Gastroesophageal sphincter (tissue), 4 donors: ENCODE results near the gene PLEKHN1. TPM values are rescaled to one million over a fixed set of nuclear protein-coding genes. Genes with fewer than 3 reads are reported as not detected.
"Not testable (repeated sequence)": the region's sequence is repeated elsewhere in the genome, so short reads cannot be mapped to it uniquely, and the experiment has no call there.

Experiments
- ATAC-seq: fragments of 150-250 bp; one replicate; pipeline ENCODE4 v1.9.1; 2016; ENCODE audit warnings: mild to moderate bottlenecking, moderate library complexity
- H3K27ac ChIP-seq, 4 donors: fragments of 200-600 bp; sonication (generic) in 3 of 4; 1 replicate in 3 of 4; 2 replicates in 1 of 4; pipeline ENCODE4 v1.5.1; 2016 to 2019
- H3K27me3 ChIP-seq: fragments of 200-600 bp; sonication (generic); one replicate; pipeline ENCODE4 v1.5.1; 2019
- H3K36me3 ChIP-seq, 2 donors: fragments of 200-600 bp; sonication (generic); one replicate each; pipeline ENCODE4 v1.5.1; 2019; ENCODE audit warnings: control low read depth in 1 of 2
- H3K4me1 ChIP-seq, 3 donors: fragments of 200-600 bp; sonication (generic); 1 replicate in 2 of 3; 2 replicates in 1 of 3; pipeline ENCODE4 v1.5.1; 2016 to 2019; ENCODE audit warnings: control low read depth in 2 of 3
- H3K4me3 ChIP-seq, 2 donors: fragments of 200-600 bp; sonication (generic); one replicate each; pipeline ENCODE4 v1.5.1; 2019; ENCODE audit warnings: mild to moderate bottlenecking in 1 of 2, moderate library complexity in 1 of 2
- H3K9me3 ChIP-seq, 3 donors: fragments of 200-600 bp; sonication (generic); one replicate each; pipeline ENCODE4 v1.5.1; 2017 to 2019; ENCODE audit warnings: control low read depth in 2 of 3
- CTCF ChIP-seq, 4 experiments: fragments of 200-600 bp in 2 of 4; fragments of 450-650 bp in 2 of 4; sonication (generic) in 1 of 4; IDR thresholded peaks; one replicate each; pipeline ENCODE4 v1.5.1; 2017 to 2019; ENCODE audit warnings: antibody characterized with exemption in 4 of 4, mild to moderate bottlenecking in 2 of 4, moderate library complexity in 2 of 4
- EP300 ChIP-seq: sonication (generic); formaldehyde crosslinking; IDR thresholded peaks from one replicate; pipeline ENCODE4 v1.6.1; 2017; ENCODE audit warnings: antibody characterized with exemption, mild to moderate bottlenecking
- POLR2A ChIP-seq, 2 donors: fragments of 450-650 bp; IDR thresholded peaks; one replicate each; pipeline ENCODE4 v1.6.1; 2017; ENCODE audit warnings: antibody characterized with exemption in 2 of 2, mild to moderate bottlenecking in 2 of 2, moderate library complexity in 1 of 2
- POLR2AphosphoS5 ChIP-seq: sonication (generic); formaldehyde crosslinking; IDR thresholded peaks from one replicate; pipeline ENCODE4 v1.6.1; 2017; ENCODE audit warnings: antibody characterized with exemption
- WGBS, 2 donors: methylation state at CpG; one replicate each; pipeline ENCODE4 v1.1.5; 2018; ENCODE audit warnings: low coverage in 1 of 2; 5-methylcytosine and 5-hydroxymethylcytosine counted together
- total RNA-seq, 4 donors: library from RNA; depleted of rRNA; stranded (reverse); fragments of >200 nt; gene quantifications; one replicate each; pipeline ENCODE4 v1.1.0, GENCODE V29; 2016

Gene PLEKHN1
- total RNA-seq, 4 donors from 2014 or later: 0.62 to 2.3 TPM; not detected in 2

GRCh38 chr1:1013105-1013921 is 47.0 kb downstream of the PLEKHN1 start, which contains the start of gene ISG15:
Gene ISG15, plus strand, starts transcription at chr1:1013497. Its CDS starts 77 bp downstream, at chr1:1013574.
- H3K36me3 ChIP-seq: no peaks in the 10 kb centered on the region
- peaks cover 0 to 28% (median 8%) of the 10 kb centered on the region in 3 donors for H3K4me1 ChIP-seq
- H3K9me3 ChIP-seq: no peaks in the 10 kb centered on the region
- WGBS, 2 donors: 0 to 10% methylated on average over 5 to 9 of the region's 30 CpGs
- no peak for TF ChIP-seq EP300
- TF ChIP-seq POLR2A (IDR thresholded peaks at IDR 0.05): peak in 1 of 2 donors; percentile 20
- TF ChIP-seq CTCF (IDR thresholded peaks at IDR 0.05): no peak
- TF ChIP-seq POLR2AphosphoS5: peak; percentile 72
- H3K27ac ChIP-seq: peak within 1 kb of the TSS; percentile 47 to 93 (median 91)
- ATAC-seq: peak; percentile 96
- H3K4me3 ChIP-seq: peak within 1 kb of the TSS; percentile 57 to 75
- no peaks in the 10 kb centered on the region for H3K27me3 ChIP-seq

GRCh38 chr1:1013922-1014648 is 47.8 kb downstream of the PLEKHN1 start:
- Histone ChIP-seq H3K27ac (peak overlapping the region; percentile 35 to 93 (median 91)), H3K36me3 (no peaks in the 10 kb centered on the region), H3K27me3 (no peaks in the 10 kb centered on the region), H3K4me1 (peaks cover 0 to 32% (median 8%) of the 10 kb centered on the region in 3 donors), H3K9me3 (no peaks in the 10 kb centered on the region), H3K4me3 (peak overlapping the region; percentile 57 to 75)
- no peak for ATAC-seq
- 27% methylated on average over 5 of the region's 41 CpGs; no CpG with 5 or more reads in 1 of the 2 donors for WGBS, 2 donors
- no peak for TF ChIP-seq EP300
- TF ChIP-seq POLR2AphosphoS5: no peak
- no peak for TF ChIP-seq POLR2A (IDR thresholded peaks at IDR 0.05)
- TF ChIP-seq CTCF (IDR thresholded peaks at IDR 0.05): no peak

- WGBS, 2 donors: 59 to 100% methylated on average over 2 to 4 of the region's 20 CpGs
- Histone ChIP-seq H3K4me3 (peak overlapping the region in 1 of 2 donors; percentile 57), H3K4me1 (peaks cover 0 to 34% (median 8%) of the 10 kb centered on the region in 3 donors), H3K9me3 (no peaks in the 10 kb centered on the region), H3K27ac (peak overlapping the region in 3 of 4 donors; percentile 91 to 93 (median 91)), H3K36me3 (no peaks in the 10 kb centered on the region), H3K27me3 (no peaks in the 10 kb centered on the region)
- TF ChIP-seq CTCF (IDR thresholded peaks at IDR 0.05) (peak in 2 of 4 experiments; percentile 6 to 39), POLR2AphosphoS5 (no peak)
- ATAC-seq: no peak
These were observed 48.8 kb downstream of the PLEKHN1 start for GRCh38 chr1:1014799-1015681.

DNA sequence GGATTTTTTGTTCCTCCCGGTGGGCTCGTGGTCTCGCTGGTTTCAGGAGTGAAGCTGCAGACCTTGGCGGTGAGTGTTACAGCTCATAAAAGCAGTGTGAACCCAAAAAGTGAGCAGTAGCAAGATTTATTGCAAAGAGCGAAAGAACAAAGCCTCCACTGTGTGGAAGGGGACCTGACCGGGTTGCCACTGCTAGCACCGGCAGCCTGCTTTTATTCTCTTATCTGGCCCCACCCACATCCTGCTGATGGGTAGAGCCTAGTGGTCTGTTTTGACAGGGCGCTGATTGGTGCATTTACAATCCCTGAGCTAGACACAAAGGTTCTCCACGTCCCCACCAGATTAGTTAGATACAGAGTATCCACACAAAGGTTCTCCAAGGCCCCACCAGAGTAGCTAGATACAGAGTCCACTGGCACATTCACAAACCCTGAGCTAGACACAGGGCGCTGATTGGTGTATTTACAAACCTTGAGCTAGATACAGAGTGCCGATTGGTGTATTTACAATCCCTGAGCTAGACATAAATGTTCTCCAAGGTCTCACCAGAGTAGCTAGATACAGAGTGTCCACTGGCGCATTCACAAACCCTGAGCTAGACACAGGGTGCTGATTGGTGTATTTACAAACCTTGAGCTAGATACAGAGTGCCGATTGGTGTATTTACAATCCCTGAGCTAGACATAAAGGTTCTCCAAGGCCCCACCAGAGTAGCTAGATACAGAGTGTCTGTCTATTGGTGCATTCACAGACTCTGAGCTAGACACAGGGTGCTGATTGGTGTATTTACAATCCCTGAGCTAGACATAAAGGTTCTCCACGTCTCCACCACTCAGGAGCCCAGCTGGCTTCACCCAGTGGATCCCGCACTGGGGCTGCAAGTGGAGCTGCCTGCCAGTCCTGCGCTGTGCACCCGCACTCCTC is 51.4 kb downstream of the PLEKHN1 start:
- H3K4me3 ChIP-seq, H3K27ac ChIP-seq, ATAC-seq, H3K9me3 ChIP-seq, H3K36me3 ChIP-seq, H3K27me3 ChIP-seq: not testable (repeated sequence)
- WGBS, 2 donors: 96% methylated on average over 5 of the region's 17 CpGs; no CpG with 5 or more reads in 1 of the 2 donors
- peaks cover 0 to 50% (median 20%) of the 10 kb centered on the region in 3 donors for H3K4me1 ChIP-seq

GRCh38 chr1:1018321-1018685 is 52.0 kb downstream of the PLEKHN1 start:
- H3K27ac ChIP-seq, H3K9me3 ChIP-seq, ATAC-seq, H3K27me3 ChIP-seq, H3K4me3 ChIP-seq, H3K36me3 ChIP-seq: not testable (repeated sequence)
- WGBS, 2 donors: no CpG with 5 or more reads among the region's 26 CpGs
- peaks cover 0 to 50% (median 20%) of the 10 kb centered on the region in 3 donors for H3K4me1 ChIP-seq
